Right atrium auricular region (tissue), 2 donors: ENCODE results near the gene NT5DC4. TPM values are rescaled to one million over a fixed set of nuclear protein-coding genes. Genes with fewer than 3 reads are reported as not detected.
"Not testable (repeated sequence)": the region's sequence is repeated elsewhere in the genome, so short reads cannot be mapped to it uniquely, and the experiment has no call there.

Experiments used
- DNase-seq: peaks from one replicate; pipeline ENCODE4 v3.0.0-alpha.2; 2019; ENCODE audit warnings: low spot score
- H3K27ac ChIP-seq, 2 donors: fragments of 200-600 bp; sonication (generic); 1 replicate in 1 of 2; 2 replicates in 1 of 2; pipeline ENCODE4 v1.5.1; 2016 to 2019
- H3K27me3 ChIP-seq, 2 donors: fragments of 200-600 bp; sonication (generic); one replicate each; pipeline versions ENCODE4 v1.5.1 to v1.6.0; 2017 to 2019
- H3K36me3 ChIP-seq: fragments of 200-600 bp; sonication (generic); one replicate; pipeline ENCODE4 v1.5.1; 2016
- H3K4me1 ChIP-seq, 2 donors: fragments of 200-600 bp; sonication (generic); one replicate each; pipeline versions ENCODE4 v1.5.1 to v1.6.0; 2017 to 2019
- H3K4me3 ChIP-seq, 2 donors: fragments of 200-600 bp; sonication (generic); 1 replicate in 1 of 2; 2 replicates in 1 of 2; pipeline ENCODE4 v1.5.1; 2017 to 2019; ENCODE audit warnings: mild to moderate bottlenecking in 1 of 2, moderate library complexity in 1 of 2
- H3K9me3 ChIP-seq, 2 donors: fragments of 200-600 bp; sonication (generic); one replicate each; pipeline ENCODE4 v1.5.1; 2019
- CTCF ChIP-seq, 2 donors: fragments of 200-600 bp; sonication (generic); IDR thresholded peaks; one replicate each; pipeline ENCODE4 v1.5.1; 2019; ENCODE audit warnings: antibody characterized with exemption in 2 of 2
- total RNA-seq, 2 donors: library from RNA; depleted of rRNA; stranded (reverse); fragments of >200 nt; gene quantifications; one replicate each; pipeline ENCODE4 v1.1.0, GENCODE V29; 2016

Gene NT5DC4
- total RNA-seq, 2 donors from 2014 or later = not detected

- DNase-seq = peak; percentile 57
- H3K4me3 ChIP-seq = no peak overlapping the region
- no peak for TF ChIP-seq CTCF (IDR thresholded peaks at IDR 0.05)
- no peak overlapping the region for H3K27ac ChIP-seq
- no peaks in the 10 kb centered on the region for H3K9me3 ChIP-seq
- no peaks in the 10 kb centered on the region for H3K36me3 ChIP-seq
- H3K4me1 ChIP-seq = no peaks in the 10 kb centered on the region
- no peaks in the 10 kb centered on the region for H3K27me3 ChIP-seq
Observed at GRCh38 chr2:112701052-112701451, 19.8 kb upstream of the NT5DC4 start.

- no peak overlapping the region for H3K27ac ChIP-seq
- no peak overlapping the region for H3K4me3 ChIP-seq
- H3K36me3 ChIP-seq = no peaks in the 10 kb centered on the region
- H3K27me3 ChIP-seq = no peaks in the 10 kb centered on the region
- no peaks in the 10 kb centered on the region for H3K4me1 ChIP-seq
- no peak for DNase-seq
- TF ChIP-seq CTCF (IDR thresholded peaks at IDR 0.05) = no peak
- H3K9me3 ChIP-seq = no peaks in the 10 kb centered on the region
Observed at GRCh38 chr2:112703684-112704083, 17.1 kb upstream of the NT5DC4 start.

GRCh38 chr2:112705575-112705974 is 15.2 kb upstream of the NT5DC4 start:
- H3K4me3 ChIP-seq = no peak overlapping the region
- H3K9me3 ChIP-seq = no peaks in the 10 kb centered on the region
- H3K36me3 ChIP-seq = no peaks in the 10 kb centered on the region
- peak; percentile 32 for DNase-seq
- H3K27ac ChIP-seq = no peak overlapping the region
- no peaks in the 10 kb centered on the region for H3K4me1 ChIP-seq
- no peak for TF ChIP-seq CTCF (IDR thresholded peaks at IDR 0.05)
- H3K27me3 ChIP-seq = no peaks in the 10 kb centered on the region

- DNase-seq = peak; percentile 21
- H3K27me3 ChIP-seq = no peaks in the 10 kb centered on the region
Observed at GRCh38 chr2:112706170-112706664, 14.6 kb upstream of the NT5DC4 start.

GRCh38 chr2:112706947-112707346 is 13.9 kb upstream of the NT5DC4 start:
- H3K4me3 ChIP-seq, DNase-seq, H3K36me3 ChIP-seq, H3K27ac ChIP-seq, H3K27me3 ChIP-seq, H3K4me1 ChIP-seq, H3K9me3 ChIP-seq: not testable (repeated sequence)

More at GRCh38 chr2:112706170-112706664, 14.6 kb upstream of the NT5DC4 start:
- H3K4me3 ChIP-seq = no peak overlapping the region
- no peaks in the 10 kb centered on the region for H3K4me1 ChIP-seq
- H3K9me3 ChIP-seq = no peaks in the 10 kb centered on the region
- no peak for TF ChIP-seq CTCF (IDR thresholded peaks at IDR 0.05)
- no peaks in the 10 kb centered on the region for H3K36me3 ChIP-seq
- H3K27ac ChIP-seq = no peak overlapping the region

- TF ChIP-seq CTCF (IDR thresholded peaks at IDR 0.05) = no peak
- no peak for DNase-seq
- H3K36me3 ChIP-seq = no peaks in the 10 kb centered on the region
- no peaks in the 10 kb centered on the region for H3K27me3 ChIP-seq
- no peaks in the 10 kb centered on the region for H3K9me3 ChIP-seq
- H3K4me1 ChIP-seq = no peaks in the 10 kb centered on the region
- no peak overlapping the region for H3K27ac ChIP-seq
- H3K4me3 ChIP-seq = no peak overlapping the region
Observed at GRCh38 chr2:112708968-112709367, 11.9 kb upstream of the NT5DC4 start.
